GM18526 (cell line): ENCODE results near the gene GNMT.

ENCODE experiments used
- POLR2A ChIP-seq: IDR thresholded peaks from 3 replicates; pipeline ENCODE4 v1.6.1; 2011; ENCODE audit not compliant: insufficient read length; ENCODE audit errors: extremely low read depth

The GNMT gene

DNA sequence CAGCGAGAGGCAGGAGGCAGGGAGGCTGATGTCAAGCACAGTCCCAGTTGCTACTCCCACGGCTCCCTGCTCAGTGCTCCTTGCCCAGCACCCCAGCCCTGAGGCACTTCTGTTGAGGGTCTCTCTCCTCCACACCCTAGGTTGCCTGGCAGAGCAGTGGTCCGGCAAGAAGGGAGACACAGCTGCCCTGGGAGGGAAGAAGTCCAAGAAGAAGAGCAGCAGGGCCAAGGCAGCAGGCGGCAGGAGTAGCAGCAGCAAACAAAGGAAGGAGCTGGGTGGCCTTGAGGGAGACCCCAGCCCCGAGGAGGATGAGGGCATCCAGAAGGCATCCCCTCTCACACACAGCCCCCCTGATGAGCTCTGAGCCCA, 22.1 kb upstream of the GNMT start:
- no peak for TF ChIP-seq POLR2A

GRCh38 chr6:42938987-42939809, 21.4 kb upstream of the GNMT start:
- no peak for TF ChIP-seq POLR2A

GRCh38 chr6:42939810-42940167, 20.8 kb upstream of the GNMT start:
- no peak for TF ChIP-seq POLR2A

DNA sequence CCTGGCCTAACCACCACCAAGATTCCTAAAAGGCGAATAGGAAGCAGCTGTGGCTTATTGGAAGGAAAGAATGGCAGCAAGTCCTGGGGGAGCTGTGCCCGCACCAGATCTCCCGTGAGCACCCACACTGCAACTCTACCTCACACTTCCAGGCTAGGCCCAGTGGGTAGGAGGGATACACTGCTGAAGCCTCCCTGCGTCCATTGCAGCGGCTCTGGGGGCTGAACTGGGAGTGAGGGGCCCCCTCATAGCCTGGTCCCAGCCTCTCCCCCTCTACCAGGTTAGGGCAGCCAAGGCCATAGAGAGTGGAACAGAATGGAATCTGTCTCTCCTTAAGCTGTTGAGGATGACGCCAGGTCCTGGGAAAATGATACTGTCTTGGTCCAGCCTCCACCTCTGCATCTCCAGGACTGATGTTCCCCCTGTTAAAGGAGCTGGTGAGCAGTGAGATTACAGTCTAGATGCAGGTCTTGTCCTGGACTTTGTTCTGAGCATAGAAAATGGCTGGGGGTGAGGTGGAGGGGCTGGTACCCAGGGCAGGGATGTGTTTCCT, 20.0 kb upstream of the GNMT start:
- no peak for TF ChIP-seq POLR2A

DNA sequence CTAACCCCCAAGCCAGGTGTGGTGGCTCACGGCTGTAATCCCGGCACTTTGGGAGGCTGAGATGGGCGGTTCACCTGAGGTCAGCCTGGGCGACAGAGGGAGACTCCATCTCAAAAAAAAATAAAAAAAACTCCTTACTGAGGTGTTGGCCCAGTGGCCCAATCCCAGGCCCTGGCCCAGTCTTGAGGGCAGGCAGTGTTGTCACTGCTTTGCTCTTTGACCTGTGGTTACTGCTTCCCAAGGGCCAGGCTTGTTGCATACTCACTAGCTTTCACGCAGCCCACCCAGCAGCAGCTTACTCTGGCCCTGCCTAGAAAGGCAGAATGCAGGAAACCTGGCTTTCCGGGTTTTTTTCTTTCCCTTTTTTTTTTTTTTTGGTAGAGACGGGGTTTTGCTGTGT, 18.1 kb upstream of the GNMT start:
- no peak for TF ChIP-seq POLR2A

GRCh38 chr6:42947950-42948349, 12.6 kb upstream of the GNMT start:
- no peak for TF ChIP-seq POLR2A

DNA sequence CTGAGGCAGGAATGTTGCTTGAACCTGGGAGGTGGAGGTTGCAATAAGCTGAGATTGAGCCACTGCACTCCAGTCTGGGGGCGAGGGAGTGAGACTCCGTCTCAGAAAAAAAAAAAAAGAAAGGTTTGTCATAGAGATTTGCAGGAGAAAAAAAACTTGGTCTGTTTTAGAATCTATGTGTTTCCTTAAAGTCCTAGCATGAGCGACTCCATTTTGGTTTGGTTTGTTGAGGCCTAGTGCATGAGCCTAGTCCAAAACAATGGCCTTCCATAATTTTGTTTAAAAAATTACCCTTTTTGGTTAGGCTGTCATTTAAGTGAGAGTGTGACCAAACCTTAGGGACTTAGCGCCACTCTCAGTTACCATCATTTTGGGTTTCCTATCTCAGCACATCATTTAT, 8.2 kb upstream of the GNMT start:
- no peak for TF ChIP-seq POLR2A

DNA sequence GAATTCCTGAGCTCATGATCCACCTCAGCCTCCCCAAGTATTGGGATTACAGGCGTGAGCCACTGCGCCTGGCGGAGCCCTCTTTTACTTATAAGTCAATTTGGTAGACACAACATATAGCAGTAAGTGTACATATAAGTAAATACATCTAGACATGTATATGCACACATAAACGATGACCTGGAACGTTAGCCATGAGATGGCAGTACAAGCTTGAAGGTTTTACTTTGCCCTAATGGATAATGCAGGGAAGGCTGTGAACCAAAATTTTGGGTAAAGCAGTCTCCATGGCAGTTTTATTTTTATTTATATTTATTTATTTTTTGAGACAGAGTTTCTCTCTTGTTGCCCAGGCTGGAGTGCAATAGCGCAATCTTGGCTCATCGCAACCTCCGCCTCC, 2.4 kb upstream of the GNMT start:
- no peak for TF ChIP-seq POLR2A

DNA sequence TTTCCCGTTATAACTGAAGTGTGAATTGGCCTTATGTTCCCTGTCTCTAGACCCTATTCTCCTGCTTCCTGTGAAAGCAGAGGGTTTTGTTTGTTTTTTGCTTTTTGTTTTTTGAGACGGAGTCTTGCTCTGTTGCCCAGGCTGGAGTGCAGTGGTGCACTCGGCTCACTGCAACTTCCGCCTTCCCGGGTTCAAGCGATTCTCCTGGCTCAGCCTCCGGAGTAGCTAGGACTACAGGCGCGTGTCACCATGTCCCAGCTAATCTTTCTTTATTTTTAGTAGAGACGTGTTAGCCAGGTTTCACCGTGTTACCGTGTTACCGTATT, 674 bp upstream of the GNMT start:
- TF ChIP-seq POLR2A, result no peak

GRCh38 chr6:42961020-42961470, 491 bp downstream of the GNMT start:
- TF ChIP-seq POLR2A, result no peak

DNA sequence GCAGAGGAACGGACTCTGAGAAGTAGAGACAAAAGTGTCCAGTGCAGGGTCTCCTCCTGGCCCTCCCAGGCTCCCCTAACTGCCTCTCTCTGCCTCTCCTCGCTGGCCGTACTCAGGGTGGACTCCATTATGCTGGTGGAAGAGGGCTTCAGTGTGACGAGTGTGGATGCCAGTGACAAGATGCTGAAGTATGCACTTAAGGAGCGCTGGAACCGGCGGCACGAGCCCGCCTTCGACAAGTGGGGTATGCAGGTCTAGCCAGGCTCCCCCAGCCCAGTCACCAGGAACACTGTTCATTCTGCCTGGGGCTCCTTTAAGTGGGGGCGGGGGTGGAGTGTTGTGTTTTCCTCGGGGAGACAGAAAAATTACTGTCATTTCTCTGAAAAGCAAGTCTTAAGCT, 1.5 kb downstream of the GNMT start:
- TF ChIP-seq POLR2A, result no peak

GRCh38 chr6:42962502-42963178, 2.1 kb downstream of the GNMT start:
- no peak for TF ChIP-seq POLR2A

- TF ChIP-seq POLR2A, result no peak
These were observed 2.8 kb downstream of the GNMT start for GRCh38 chr6:42963179-42963854.

DNA sequence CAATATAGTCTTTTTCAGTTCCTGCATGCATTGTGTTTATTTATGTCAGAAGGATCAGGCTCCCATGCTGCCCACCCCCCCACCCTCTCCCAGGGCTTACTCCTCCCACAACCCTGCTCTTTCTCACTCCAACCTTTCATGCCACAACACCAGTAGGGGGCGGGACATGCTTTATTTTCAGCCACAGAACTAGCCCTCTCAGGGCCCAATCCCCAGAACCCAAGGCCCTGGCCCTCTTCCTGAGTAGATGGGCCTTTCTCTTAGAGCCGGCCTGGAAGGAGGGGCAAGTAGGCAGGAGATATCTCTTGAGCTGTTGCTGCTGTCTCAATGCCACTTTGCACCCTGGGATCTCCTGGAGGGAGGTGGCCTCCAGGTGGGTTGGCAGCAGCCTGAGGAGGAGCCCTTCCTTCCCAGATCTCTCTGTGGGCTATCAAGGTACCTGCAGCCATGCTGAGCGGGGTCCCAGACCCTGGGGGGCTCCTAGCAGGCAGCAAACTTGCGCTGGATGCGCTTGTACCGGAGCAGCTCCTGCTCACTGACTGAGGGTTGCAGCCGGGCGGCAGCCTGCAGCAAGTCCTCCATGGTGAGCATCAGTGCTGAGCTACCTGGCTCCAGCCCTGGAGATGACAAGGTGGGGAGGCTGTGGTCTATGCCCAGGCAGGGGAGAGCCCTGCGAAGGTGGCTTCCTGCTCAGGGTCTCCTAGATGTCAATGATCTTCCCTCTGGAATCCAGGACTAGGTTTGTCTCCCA, 3.5 kb downstream of the GNMT start:
- TF ChIP-seq POLR2A, result no peak

DNA sequence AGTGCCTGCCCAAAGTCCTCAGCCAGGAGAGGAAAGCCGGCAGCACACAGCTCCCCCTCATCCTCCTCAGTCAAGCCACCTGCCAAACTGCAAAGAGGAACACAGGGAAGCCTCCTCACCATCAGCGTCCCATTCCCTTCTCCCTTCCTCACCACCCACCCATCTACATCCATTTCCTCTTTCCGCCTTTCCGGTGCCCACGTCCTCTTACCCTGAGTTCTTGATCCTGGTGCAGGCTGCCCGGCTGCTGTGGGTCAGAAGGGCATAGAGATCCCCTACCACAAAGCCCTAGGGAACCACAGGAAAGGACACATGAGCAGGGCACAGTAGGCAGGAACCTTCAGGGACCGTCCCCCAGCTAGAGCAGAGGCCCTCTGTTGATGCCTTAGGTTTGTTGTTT, 6.0 kb downstream of the GNMT start:
- no peak for TF ChIP-seq POLR2A
